ENCODE data around the gene HIF3A.

DNA sequence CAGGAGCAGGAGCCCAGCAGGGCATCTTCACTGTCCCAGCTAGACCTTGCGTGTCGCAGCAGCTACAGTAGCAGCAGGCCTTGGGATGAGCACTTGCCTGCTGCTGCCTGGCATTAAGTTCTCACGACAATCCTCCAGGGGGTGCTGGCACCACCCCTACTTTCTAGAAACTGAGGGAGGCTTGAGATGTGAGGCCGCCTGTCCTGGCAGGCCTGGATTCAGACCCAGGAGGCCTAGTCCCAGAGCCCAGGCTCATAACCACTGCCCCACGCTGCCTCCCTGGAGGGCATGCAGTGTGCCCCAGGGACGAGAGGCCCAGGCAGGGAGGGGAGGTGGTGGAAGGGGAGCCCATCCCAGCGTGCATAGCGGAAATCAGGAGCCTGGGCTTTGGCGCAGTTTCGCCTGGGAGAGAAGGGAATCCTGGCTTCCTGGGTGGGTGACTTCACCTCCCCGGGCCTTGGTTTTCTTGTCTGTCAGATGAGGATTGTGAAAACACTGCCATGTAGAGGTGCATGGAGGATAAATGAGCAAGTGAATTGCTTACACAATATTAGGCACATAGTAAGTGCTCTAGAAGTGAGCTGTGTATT is 76.2 kb downstream of the HIF3A start:
- TF ChIP-seq POLR2AphosphoS5 (IDR thresholded peaks at IDR 0.05; ENCODE audit: insufficient read depth in 1 of 2, low read depth in 1 of 2) (no peak), POLR2A (IDR thresholded peaks at IDR 0.05) (no peak)
- TF ChIP-seq, protein P1, sequence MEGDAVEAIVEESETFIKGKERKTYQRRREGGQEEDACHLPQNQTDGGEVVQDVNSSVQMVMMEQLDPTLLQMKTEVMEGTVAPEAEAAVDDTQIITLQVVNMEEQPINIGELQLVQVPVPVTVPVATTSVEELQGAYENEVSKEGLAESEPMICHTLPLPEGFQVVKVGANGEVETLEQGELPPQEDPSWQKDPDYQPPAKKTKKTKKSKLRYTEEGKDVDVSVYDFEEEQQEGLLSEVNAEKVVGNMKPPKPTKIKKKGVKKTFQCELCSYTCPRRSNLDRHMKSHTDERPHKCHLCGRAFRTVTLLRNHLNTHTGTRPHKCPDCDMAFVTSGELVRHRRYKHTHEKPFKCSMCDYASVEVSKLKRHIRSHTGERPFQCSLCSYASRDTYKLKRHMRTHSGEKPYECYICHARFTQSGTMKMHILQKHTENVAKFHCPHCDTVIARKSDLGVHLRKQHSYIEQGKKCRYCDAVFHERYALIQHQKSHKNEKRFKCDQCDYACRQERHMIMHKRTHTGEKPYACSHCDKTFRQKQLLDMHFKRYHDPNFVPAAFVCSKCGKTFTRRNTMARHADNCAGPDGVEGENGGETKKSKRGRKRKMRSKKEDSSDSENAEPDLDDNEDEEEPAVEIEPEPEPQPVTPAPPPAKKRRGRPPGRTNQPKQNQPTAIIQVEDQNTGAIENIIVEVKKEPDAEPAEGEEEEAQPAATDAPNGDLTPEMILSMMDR (IDR thresholded peaks at IDR 0.05) = no peak
